Measurements from ENCODE around the gene MRGPRD.

Gene MRGPRD

GRCh38 chr11:68933605-68934320 lies 47.0 kb downstream of the MRGPRD start:
- DNase-seq (ENCODE audit: extremely low read depth in 1 of 2, low read depth in 1 of 2) = no peak

- no peak for DNase-seq (ENCODE audit: extremely low read depth in 1 of 2, low read depth in 1 of 2)
These were observed 47.7 kb downstream of the MRGPRD start for GRCh38 chr11:68932933-68933577.

GRCh38 chr11:68932358-68932757 lies 48.4 kb downstream of the MRGPRD start:
- DNase-seq (ENCODE audit: extremely low read depth in 1 of 2, low read depth in 1 of 2) = no peak

GRCh38 chr11:68931911-68932310 lies 48.9 kb downstream of the MRGPRD start:
- DNase-seq (ENCODE audit: extremely low read depth in 1 of 2, low read depth in 1 of 2) = no peak

GRCh38 chr11:68930991-68931855 lies 49.6 kb downstream of the MRGPRD start:
- no peak for DNase-seq (ENCODE audit: extremely low read depth in 1 of 2, low read depth in 1 of 2)
